WTC11 (cell line): ENCODE measurements around the gene CARS2.

Experiments
- GABPB1 ChIP-seq: sonication (generic); formaldehyde crosslinking; IDR thresholded peaks from 2 replicates; pipeline ENCODE4 v1.8.1; 2023; ENCODE audit warnings: mild to moderate bottlenecking, missing genetic modification reagents
- TF ChIP-seq, protein P1 (sequence below): sonication (generic); formaldehyde crosslinking; conservative IDR thresholded peaks from 2 replicates; pipeline ENCODE4 v1.8.1; 2022; ENCODE audit warnings: mild to moderate bottlenecking, missing genetic modification reagents
- TF ChIP-seq, protein P2 (sequence below): sonication (generic); formaldehyde crosslinking; IDR thresholded peaks from 2 replicates; pipeline ENCODE4 v1.8.1; 2022; ENCODE audit warnings: missing genetic modification reagents, borderline replicate concordance

DNA sequence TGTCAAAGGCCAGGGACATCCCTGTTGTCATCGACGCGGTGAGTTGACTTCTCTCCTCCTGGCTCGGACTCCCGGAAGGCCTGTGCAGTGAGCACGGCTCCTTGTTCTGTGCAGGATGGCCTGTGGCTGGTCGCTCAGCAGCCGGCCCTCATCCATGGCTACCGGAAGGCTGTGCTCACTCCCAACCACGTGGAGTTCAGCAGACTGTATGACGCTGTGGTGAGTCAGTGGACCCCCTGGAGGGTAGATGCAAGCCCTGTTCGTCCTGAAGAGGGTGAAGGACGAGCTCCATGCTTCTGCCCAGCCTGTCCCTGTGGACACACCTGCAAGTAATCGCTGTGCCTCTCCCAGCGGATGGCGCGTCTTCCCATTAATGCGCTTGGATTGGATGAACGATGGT is 71.4 kb downstream of the CARS2 start:
- no peak for TF ChIP-seq GABPB1
- TF ChIP-seq, protein P1, sequence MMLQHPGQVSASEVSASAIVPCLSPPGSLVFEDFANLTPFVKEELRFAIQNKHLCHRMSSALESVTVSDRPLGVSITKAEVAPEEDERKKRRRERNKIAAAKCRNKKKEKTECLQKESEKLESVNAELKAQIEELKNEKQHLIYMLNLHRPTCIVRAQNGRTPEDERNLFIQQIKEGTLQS (CRISPR knock-in tag): no peak
- TF ChIP-seq, protein P2, sequence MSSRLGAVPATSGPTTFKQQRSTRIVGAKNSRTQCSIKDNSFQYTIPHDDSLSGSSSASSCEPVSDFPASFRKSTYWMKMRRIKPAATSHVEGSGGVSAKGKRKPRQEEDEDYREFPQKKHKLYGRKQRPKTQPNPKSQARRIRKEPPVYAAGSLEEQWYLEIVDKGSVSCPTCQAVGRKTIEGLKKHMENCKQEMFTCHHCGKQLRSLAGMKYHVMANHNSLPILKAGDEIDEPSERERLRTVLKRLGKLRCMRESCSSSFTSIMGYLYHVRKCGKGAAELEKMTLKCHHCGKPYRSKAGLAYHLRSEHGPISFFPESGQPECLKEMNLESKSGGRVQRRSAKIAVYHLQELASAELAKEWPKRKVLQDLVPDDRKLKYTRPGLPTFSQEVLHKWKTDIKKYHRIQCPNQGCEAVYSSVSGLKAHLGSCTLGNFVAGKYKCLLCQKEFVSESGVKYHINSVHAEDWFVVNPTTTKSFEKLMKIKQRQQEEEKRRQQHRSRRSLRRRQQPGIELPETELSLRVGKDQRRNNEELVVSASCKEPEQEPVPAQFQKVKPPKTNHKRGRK: no peak
